ENCODE data around the gene HOXC12.

HOXC12 gene

GRCh38 chr12:53928054-53928835 is 26.5 kb upstream of the HOXC12 start:
- POLR2A ChIA-PET: no interaction called here
- CTCF ChIA-PET: no interaction called here
- H3K4me3 ChIP-seq (ENCODE audit: low read depth, low read length): no peak overlapping the region
- no peak for TF ChIP-seq CTCF (IDR thresholded peaks at IDR 0.05; ENCODE audit: insufficient read depth, low read length, missing control alignments)
- DNase-seq (ENCODE audit: low read depth, low spot score): no peak

DNA sequence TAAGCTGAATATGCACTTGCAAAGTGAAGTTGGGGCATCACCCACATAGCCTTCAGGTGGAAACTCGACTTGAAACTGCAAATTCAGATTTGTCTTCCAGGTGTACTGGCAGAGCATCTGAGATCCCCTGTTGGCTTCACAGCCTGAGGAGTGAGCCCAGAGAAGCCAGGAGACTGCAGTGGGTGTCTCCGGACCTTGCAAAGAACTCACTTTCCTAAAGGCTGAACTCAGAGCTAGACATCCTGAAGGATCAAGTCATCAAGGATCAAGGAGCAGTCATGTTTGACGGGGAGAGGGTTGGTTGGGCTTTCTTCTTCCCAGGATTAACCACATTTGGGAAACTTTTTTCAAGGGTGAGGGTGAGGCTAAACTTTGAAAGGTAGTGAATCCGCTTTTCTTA is 25.2 kb upstream of the HOXC12 start:
- DNase-seq (ENCODE audit: low read depth, low spot score): no peak
- ChIA-PET POLR2A (no interaction called here), CTCF (no interaction called here)
- no peak for TF ChIP-seq CTCF (IDR thresholded peaks at IDR 0.05; ENCODE audit: insufficient read depth, low read length, missing control alignments)
- H3K4me3 ChIP-seq (ENCODE audit: low read depth, low read length): no peak overlapping the region

DNA sequence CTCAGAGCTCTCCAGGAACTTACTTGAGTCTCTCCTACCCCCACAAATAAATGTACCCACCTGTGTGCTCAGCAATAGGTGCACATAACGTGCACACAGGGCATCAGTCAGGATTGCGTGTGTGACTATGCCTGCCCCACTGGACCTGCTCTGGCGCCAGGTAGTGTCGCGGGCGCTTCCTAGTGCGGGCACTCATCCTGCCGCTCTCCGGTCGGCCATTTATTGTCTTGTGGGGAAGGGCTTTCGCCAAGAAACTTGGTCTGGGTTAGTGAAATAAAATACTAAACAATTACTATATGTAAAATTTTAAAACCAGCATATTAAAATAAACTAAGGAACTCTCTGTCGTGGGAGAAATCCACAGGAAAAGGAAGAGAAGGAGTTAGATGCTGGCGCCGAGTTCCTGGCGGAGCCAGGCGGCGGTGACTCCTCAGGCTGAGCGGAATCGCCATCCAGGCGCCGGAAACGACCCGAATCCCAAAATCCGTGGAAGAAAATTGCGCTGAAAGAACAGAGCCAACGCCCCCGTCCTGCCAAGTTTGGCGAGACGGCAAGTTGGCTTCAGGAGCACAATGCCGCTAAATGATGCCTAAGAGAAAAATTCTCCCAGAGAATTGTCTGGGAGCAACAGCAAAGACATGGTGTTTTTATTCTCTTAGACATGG is 24.0 kb upstream of the HOXC12 start:
- POLR2A ChIA-PET: no interaction called here
- CTCF ChIA-PET: interaction anchor here (1.0 kb wide), 1 partner anchor 18 kb away, joined by 3 read pairs; no protein-coding TSS in a partner anchor

GRCh38 chr12:53931844-53932581 is 22.7 kb upstream of the HOXC12 start:
- no peak overlapping the region for H3K4me3 ChIP-seq (ENCODE audit: low read depth, low read length)
- TF ChIP-seq CTCF (IDR thresholded peaks at IDR 0.05; ENCODE audit: insufficient read depth, low read length, missing control alignments): no peak
- CTCF ChIA-PET: interaction anchor here (0.6 to 1.0 kb wide), 3 partner anchors 17 to 174 kb away, joined by 3 read pairs; no protein-coding TSS in a partner anchor
- POLR2A ChIA-PET: no interaction called here
- no peak for DNase-seq (ENCODE audit: low read depth, low spot score)

More for the DNA sequence above, 24.0 kb upstream of the HOXC12 start:
- H3K4me3 ChIP-seq (ENCODE audit: low read depth, low read length): no peak overlapping the region
- DNase-seq (ENCODE audit: low read depth, low spot score): no peak
- TF ChIP-seq CTCF (IDR thresholded peaks at IDR 0.05; ENCODE audit: insufficient read depth, low read length, missing control alignments): no peak

- no peak for TF ChIP-seq CTCF (IDR thresholded peaks at IDR 0.05; ENCODE audit: insufficient read depth, low read length, missing control alignments)
- CTCF ChIA-PET: interaction anchor here (0.6 to 1.0 kb wide), 2 partner anchors 142 to 175 kb away, joined by 3 read pairs; no protein-coding TSS in a partner anchor
Measured at GRCh38 chr12:53932915-53933314, 21.8 kb upstream of the HOXC12 start.

More at GRCh38 chr12:53932915-53933314, 21.8 kb upstream of the HOXC12 start:
- no peak for DNase-seq (ENCODE audit: low read depth, low spot score)
- H3K4me3 ChIP-seq (ENCODE audit: low read depth, low read length): no peak overlapping the region
- POLR2A ChIA-PET: no interaction called here
